ENCODE measurements around the gene DEFB132. TPM values are rescaled to one million over a fixed set of nuclear protein-coding genes. Genes with fewer than 3 reads are reported as not detected.

The DEFB132 gene
- polyA plus RNA-seq, 1 of the 3 experiments (the other 2 are of a cell fraction) = not detected

GRCh38 chr20:227439-228105 lies 30.0 kb upstream of the DEFB132 start:
- no peak overlapping the region for H3K27ac ChIP-seq (ENCODE audit: low read depth in 2 of 2, low read length in 1 of 2)
- H3K27me3 ChIP-seq (ENCODE audit: insufficient read depth) = no peaks in the 10 kb centered on the region
- no peaks in the 10 kb centered on the region for H4K20me1 ChIP-seq (ENCODE audit: insufficient read depth)
- no peak overlapping the region for H3K4me2 ChIP-seq
- WGBS (ENCODE audit: low lambda C conversion rate) = 7% methylated on average over 3 of the region's 3 CpGs
- no peak overlapping the region for H3K9ac ChIP-seq
- ChIA-PET CTCF (interaction anchor here (0.9 to 1.7 kb wide), 4 partner anchors 8 to 39 kb away, joined by 3 to 6 read pairs (median 5); no protein-coding TSS in a partner anchor), POLR2A (no interaction called here)
- H3F3A ChIP-seq (replicated peaks; ENCODE audit: insufficient read depth) = no peaks in the 10 kb centered on the region
- H3K9me3 ChIP-seq = no peaks in the 10 kb centered on the region
- no peaks in the 10 kb centered on the region for H3K79me2 ChIP-seq (ENCODE audit: insufficient read depth)
- no peak overlapping the region for H3K4me3 ChIP-seq (ENCODE audit: low read depth in 2 of 2, low read length in 1 of 2)
- no peak overlapping the region for H2AFZ ChIP-seq (ENCODE audit: low read depth)
- no peak for DNase-seq
- no peaks in the 10 kb centered on the region for H3K4me1 ChIP-seq (ENCODE audit: control insufficient read depth in 1 of 2, insufficient read depth in 2 of 2, low read depth in 1 of 2, low read length in 1 of 2)
- no peaks in the 10 kb centered on the region for H3K36me3 ChIP-seq (replicated peaks in 1 of 2; ENCODE audit: control insufficient read depth in 1 of 2, insufficient read depth in 2 of 2, low read length in 1 of 2)
- H3K9me2 ChIP-seq = no peaks in the 10 kb centered on the region
- TF ChIP-seq USF2 (IDR thresholded peaks at IDR 0.05; ENCODE audit: borderline replicate concordance, low read depth, low read length) = no peak
- TF ChIP-seq EP300 (IDR thresholded peaks at IDR 0.05; ENCODE audit: borderline replicate concordance in 1 of 2, low read depth in 1 of 2, low read length in 1 of 2) = no peak
- TF ChIP-seq NFIC (IDR thresholded peaks at IDR 0.05; ENCODE audit: borderline replicate concordance) = no peak
- TF ChIP-seq RXRA (IDR thresholded peaks at IDR 0.05; ENCODE audit: borderline replicate concordance, low read depth) = no peak
- no peak for TF ChIP-seq GATA2 (CRISPR knock-in tag; IDR thresholded peaks at IDR 0.05)
- no peak for TF ChIP-seq RCOR1 (IDR thresholded peaks at IDR 0.05; ENCODE audit: low read length)
- no peak for TF ChIP-seq FOXJ3 (CRISPR knock-in tag; IDR thresholded peaks at IDR 0.05)

- Histone ChIP-seq H3K36me3 (replicated peaks in 1 of 2; ENCODE audit: control insufficient read depth in 1 of 2, insufficient read depth in 2 of 2, low read length in 1 of 2) (no peaks in the 10 kb centered on the region), H3K27me3 (ENCODE audit: insufficient read depth) (no peaks in the 10 kb centered on the region; the same call in 1 of the 2 replicates), H3K4me3 (ENCODE audit: low read depth in 2 of 2, low read length in 1 of 2) (no peak overlapping the region), H3F3A (replicated peaks; ENCODE audit: insufficient read depth) (no peaks in the 10 kb centered on the region), H2AFZ (ENCODE audit: low read depth) (no peak overlapping the region), H4K20me1 (ENCODE audit: insufficient read depth) (no peaks in the 10 kb centered on the region), H3K9me3 (no peaks in the 10 kb centered on the region), H3K4me1 (ENCODE audit: control insufficient read depth in 1 of 2, insufficient read depth in 2 of 2, low read depth in 1 of 2, low read length in 1 of 2) (no peaks in the 10 kb centered on the region; a peak in 1 of 4 replicates), H3K79me2 (ENCODE audit: insufficient read depth) (no peaks in the 10 kb centered on the region), H3K27ac (ENCODE audit: low read depth in 2 of 2, low read length in 1 of 2) (no peak overlapping the region), H3K4me2 (no peak overlapping the region), H3K9me2 (no peaks in the 10 kb centered on the region), H3K9ac (no peak overlapping the region)
- no peak for TF ChIP-seq USF2 (IDR thresholded peaks at IDR 0.05; ENCODE audit: borderline replicate concordance, low read depth, low read length)
- TF ChIP-seq RAD21 (IDR thresholded peaks at IDR 0.05; ENCODE audit: low read length) = peak; percentile 72
- no peak for TF ChIP-seq YY1 (IDR thresholded peaks at IDR 0.05; ENCODE audit: low read depth)
- TF ChIP-seq FOXJ3 (CRISPR knock-in tag; IDR thresholded peaks at IDR 0.05) = no peak
- TF ChIP-seq FOXM1 (IDR thresholded peaks at IDR 0.05; ENCODE audit: low read depth) = no peak
- TF ChIP-seq CTCF (IDR thresholded peaks at IDR 0.05) = peak; percentile 38
- TF ChIP-seq PBX3 (IDR thresholded peaks at IDR 0.05) = no peak
- TF ChIP-seq POLR2AphosphoS5 (IDR thresholded peaks at IDR 0.05; ENCODE audit: low read depth, low read length) = no peak
- no peak for TF ChIP-seq GATA2 (CRISPR knock-in tag; IDR thresholded peaks at IDR 0.05)
- no peak for TF ChIP-seq RXRA (IDR thresholded peaks at IDR 0.05; ENCODE audit: borderline replicate concordance, low read depth)
- no peak for TF ChIP-seq IRF3 (IDR thresholded peaks at IDR 0.05; ENCODE audit: low read depth, low read length)
- TF ChIP-seq USF1 (IDR thresholded peaks at IDR 0.05; ENCODE audit: borderline replicate concordance, low read depth) = no peak
- peak; percentile 53 for TF ChIP-seq SMC3 (IDR thresholded peaks at IDR 0.05; ENCODE audit: low read depth, low read length)
- TF ChIP-seq ELF1 (IDR thresholded peaks at IDR 0.05) = no peak
- TF ChIP-seq SIN3A (IDR thresholded peaks at IDR 0.05; ENCODE audit: borderline replicate concordance, low read depth, low read length) = no peak
- peak; percentile 17 for DNase-seq
- 41% methylated on average over 1 of the region's 1 CpG for whole genome bisulfite sequencing (ENCODE audit: low lambda C conversion rate)
- POLR2A ChIA-PET = no interaction called here
- CTCF ChIA-PET = interaction anchor here (0.6 to 3.7 kb wide), 7 partner anchors 8 to 95 kb away, joined by 3 to 16 read pairs (median 4); partner anchors contain the start of gene DEFB129
Observed at GRCh38 chr20:235891-236290, 21.6 kb upstream of the DEFB132 start.
